CD4-positive, alpha-beta T cell treated with Interleukin-15 for 1 hour (primary cell): ENCODE results near the gene HDDC3.

Experiments
- DNase-seq: peaks from one replicate; pipeline ENCODE4 v3.0.0-alpha.2; 2020

HDDC3 gene, protein sequence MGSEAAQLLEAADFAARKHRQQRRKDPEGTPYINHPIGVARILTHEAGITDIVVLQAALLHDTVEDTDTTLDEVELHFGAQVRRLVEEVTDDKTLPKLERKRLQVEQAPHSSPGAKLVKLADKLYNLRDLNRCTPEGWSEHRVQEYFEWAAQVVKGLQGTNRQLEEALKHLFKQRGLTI

DNA sequence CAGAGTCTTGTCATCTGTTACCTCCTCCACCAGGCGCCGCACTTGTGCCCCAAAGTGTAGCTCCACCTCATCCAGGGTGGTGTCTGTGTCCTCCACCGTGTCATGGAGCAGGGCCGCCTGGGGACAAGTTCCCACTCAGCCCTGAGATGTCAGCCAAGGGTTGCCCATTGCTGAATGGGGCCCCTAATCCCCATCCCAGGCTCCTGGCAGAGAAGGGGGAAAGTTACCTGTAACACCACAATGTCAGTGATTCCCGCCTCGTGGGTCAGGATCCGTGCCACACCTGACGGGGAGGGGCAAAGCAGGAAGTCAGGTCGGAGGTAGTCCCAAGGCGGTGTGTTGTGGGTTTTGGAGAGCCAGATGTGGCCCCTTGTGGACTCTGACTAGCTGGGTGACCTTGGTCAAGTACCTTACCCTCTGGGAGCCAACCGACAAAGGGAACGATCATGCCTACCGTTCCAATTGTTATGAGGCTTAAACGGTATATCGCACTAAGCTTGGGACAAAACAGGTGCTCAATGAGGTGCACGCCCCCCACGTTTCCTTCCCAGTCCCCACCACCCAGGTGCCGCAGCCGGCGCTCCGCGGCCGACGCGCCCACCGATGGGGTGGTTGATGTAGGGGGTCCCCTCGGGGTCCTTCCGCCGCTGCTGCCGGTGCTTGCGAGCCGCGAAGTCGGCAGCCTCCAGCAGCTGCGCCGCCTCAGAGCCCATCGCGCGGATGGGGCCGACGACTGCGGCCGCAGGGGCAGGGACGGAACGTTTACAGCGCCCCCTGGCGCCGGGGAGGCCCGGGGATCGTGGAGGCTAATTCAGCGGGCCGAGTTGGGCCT is at the start of gene HDDC3:
Gene HDDC3, minus strand, starts transcription at position 722 of the 832 bp plus-strand sequence. Its CDS starts 9 bp downstream, at position 713.
- peak; percentile 88 for DNase-seq

- no peak for DNase-seq
These were observed 49.8 kb upstream of the HDDC3 start for GRCh38 chr15:90982135-90982534.

GRCh38 chr15:90981681-90982080 is 49.3 kb upstream of the HDDC3 start:
- DNase-seq: no peak

DNA sequence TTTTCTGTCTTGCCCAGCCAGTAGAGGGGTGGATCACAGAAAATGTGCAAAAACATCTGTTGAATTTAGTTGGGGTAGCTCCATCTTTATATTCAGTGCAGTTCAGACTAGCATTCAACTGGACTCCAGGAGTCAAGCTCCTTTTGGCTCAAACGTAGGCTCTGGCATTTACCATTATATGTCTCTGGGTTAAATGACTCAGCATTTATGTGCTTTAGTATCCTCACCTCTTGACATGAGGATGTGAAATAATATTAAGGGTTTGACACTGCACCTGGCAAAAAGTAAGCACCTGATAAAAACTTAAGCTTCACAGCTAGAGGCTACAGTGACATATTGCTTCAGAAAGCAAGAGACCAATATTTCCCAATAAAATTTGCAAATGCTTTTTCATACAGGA is 47.2 kb upstream of the HDDC3 start:
- no peak for DNase-seq

GRCh38 chr15:90974216-90974615 is 41.9 kb upstream of the HDDC3 start:
- DNase-seq: no peak

- DNase-seq: no peak
These were observed 39.8 kb upstream of the HDDC3 start for GRCh38 chr15:90972133-90972532.

DNA sequence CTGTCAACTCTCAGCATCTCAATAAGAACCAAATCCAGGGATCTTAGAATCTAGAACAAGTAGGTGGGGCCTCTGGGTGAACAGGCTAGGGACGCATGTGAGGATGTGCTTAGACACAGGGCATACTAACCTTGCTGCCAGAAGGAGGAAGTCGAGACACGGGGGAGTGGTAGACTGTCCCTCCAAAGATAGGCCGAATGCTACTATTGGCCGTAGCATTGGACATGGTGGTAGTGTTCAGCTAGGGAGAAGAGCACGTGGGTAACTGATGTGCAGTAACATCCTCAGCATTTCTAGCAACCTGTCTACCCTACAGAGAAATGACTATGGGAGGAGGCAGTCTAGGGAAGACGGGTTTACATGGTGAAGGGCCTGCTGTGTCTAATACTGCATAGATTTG is 37.9 kb upstream of the HDDC3 start:
- no peak for DNase-seq

- no peak for DNase-seq
These were observed 36.1 kb upstream of the HDDC3 start for GRCh38 chr15:90968434-90968833.

- no peak for DNase-seq
These were observed 34.9 kb upstream of the HDDC3 start for GRCh38 chr15:90967206-90967605.

GRCh38 chr15:90966262-90966661 is 33.9 kb upstream of the HDDC3 start:
- DNase-seq: no peak

GRCh38 chr15:90962021-90962420 is 29.7 kb upstream of the HDDC3 start:
- DNase-seq: no peak

- no peak for DNase-seq
These were observed 28.1 kb upstream of the HDDC3 start for GRCh38 chr15:90960298-90961091.

GRCh38 chr15:90959894-90960293 is 27.5 kb upstream of the HDDC3 start:
- DNase-seq: no peak

GRCh38 chr15:90959028-90959595 is 26.8 kb upstream of the HDDC3 start:
- no peak for DNase-seq

GRCh38 chr15:90957791-90958190 is 25.4 kb upstream of the HDDC3 start:
- DNase-seq: no peak

DNA sequence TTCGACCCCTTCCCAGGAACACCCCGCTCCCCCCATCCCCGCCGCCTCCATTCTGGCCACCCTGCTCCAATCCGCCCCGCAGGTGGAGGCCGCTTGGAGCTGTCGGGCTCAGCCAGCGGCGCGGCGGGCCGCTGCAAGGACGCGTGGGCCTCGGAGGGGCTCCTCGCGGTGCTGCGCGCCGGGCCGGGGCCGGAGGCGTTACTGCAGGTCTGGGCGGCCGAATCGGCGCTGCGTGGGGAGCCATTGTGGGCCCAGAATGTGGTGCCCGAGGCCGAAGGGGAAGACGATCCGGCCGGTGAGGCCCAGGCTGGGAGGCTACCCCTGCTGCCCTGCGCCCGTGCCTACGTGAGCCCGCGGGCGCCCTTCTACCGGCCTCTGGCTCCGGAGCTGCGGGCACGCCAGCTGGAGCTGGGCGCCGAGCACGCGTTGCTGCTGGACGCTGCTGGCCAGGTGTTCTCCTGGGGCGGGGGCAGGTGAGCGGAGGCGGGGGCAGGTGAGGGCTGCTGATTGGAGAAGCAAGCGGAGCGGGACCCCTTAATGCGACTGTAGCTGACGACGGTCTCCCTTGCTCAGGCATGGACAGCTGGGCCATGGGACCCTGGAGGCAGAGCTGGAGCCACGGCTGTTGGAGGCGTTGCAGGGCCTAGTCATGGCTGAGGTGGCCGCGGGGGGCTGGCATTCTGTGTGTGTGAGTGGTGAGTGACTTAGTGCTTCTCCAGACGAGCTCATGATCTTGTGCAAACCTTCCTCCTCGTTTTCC is 24.9 kb upstream of the HDDC3 start:
- no peak for DNase-seq

- peak; percentile 66 for DNase-seq
These were observed 24.1 kb upstream of the HDDC3 start for GRCh38 chr15:90956274-90957030.

- DNase-seq: no peak
These were observed 23.4 kb upstream of the HDDC3 start for GRCh38 chr15:90955624-90956273.

GRCh38 chr15:90954712-90955623 is 22.6 kb upstream of the HDDC3 start, which contains the start of gene RCCD1:
Gene RCCD1, plus strand, starts transcription at chr15:90954884. Its CDS starts 1,851 bp downstream, at chr15:90956735.
- DNase-seq: peak; percentile 91
